ENCODE results near the gene KRT72.

The KRT72 gene

GRCh38 chr12:52575948-52576347, 25.3 kb downstream of the KRT72 start:
- DNase-seq, result no peak

GRCh38 chr12:52575256-52575655, 26.0 kb downstream of the KRT72 start:
- DNase-seq, result no peak

GRCh38 chr12:52573743-52574142, 27.5 kb downstream of the KRT72 start, which contains the start of gene KRT74:
TSS of gene KRT74 (minus strand) at chr12:52573843. CDS start at chr12:52573777, 66 bp downstream.
- DNase-seq, result no peak

- DNase-seq, result no peak
These were observed 28.0 kb downstream of the KRT72 start for GRCh38 chr12:52573306-52573705.

GRCh38 chr12:52570511-52570910, 30.8 kb downstream of the KRT72 start:
- no peak for DNase-seq

- DNase-seq, result no peak
These were observed 33.2 kb downstream of the KRT72 start for GRCh38 chr12:52568111-52568510.

GRCh38 chr12:52566847-52567291, 34.4 kb downstream of the KRT72 start:
- no peak for DNase-seq

- DNase-seq, result no peak
These were observed 36.7 kb downstream of the KRT72 start for GRCh38 chr12:52564582-52564981.

GRCh38 chr12:52561880-52562449, 39.3 kb downstream of the KRT72 start:
- no peak for DNase-seq

GRCh38 chr12:52559979-52560378, 41.3 kb downstream of the KRT72 start:
- DNase-seq, result no peak

GRCh38 chr12:52558781-52559445, 42.4 kb downstream of the KRT72 start:
- DNase-seq, result no peak

- DNase-seq, result no peak
These were observed 43.8 kb downstream of the KRT72 start for GRCh38 chr12:52557476-52557875.

- DNase-seq, result no peak
These were observed 45.7 kb downstream of the KRT72 start for GRCh38 chr12:52555577-52555976.

GRCh38 chr12:52552681-52553195, 48.5 kb downstream of the KRT72 start, which contains the start of gene KRT71:
TSS of gene KRT71 (minus strand) at chr12:52553145. CDS start at chr12:52553077, 68 bp downstream.
- no peak for DNase-seq

GRCh38 chr12:52552055-52552454, 49.2 kb downstream of the KRT72 start:
- no peak for DNase-seq

- DNase-seq, result no peak
These were observed 49.9 kb downstream of the KRT72 start for GRCh38 chr12:52551216-52551865.

GRCh38 chr12:52546126-52546525, 55.1 kb downstream of the KRT72 start:
- DNase-seq, result no peak

- DNase-seq, result no peak
These were observed 57.0 kb downstream of the KRT72 start for GRCh38 chr12:52543985-52544883.

- DNase-seq, result no peak
These were observed 58.4 kb downstream of the KRT72 start for GRCh38 chr12:52542785-52543318.

GRCh38 chr12:52542157-52542556, 59.1 kb downstream of the KRT72 start:
- no peak for DNase-seq

GRCh38 chr12:52541709-52542108, 59.6 kb downstream of the KRT72 start:
- DNase-seq, result no peak

- no peak for DNase-seq
These were observed 60.7 kb downstream of the KRT72 start for GRCh38 chr12:52540531-52540930.

- no peak for DNase-seq
These were observed 61.5 kb downstream of the KRT72 start for GRCh38 chr12:52539821-52540173.

Data from kidney glomerular epithelial cell (primary cell).